GM20431 (cell line): Measurements from ENCODE around the gene CCDC184.

ENCODE experiments used
- in situ Hi-C: fragments of 300-500 bp; cut with MseI, MboI; formaldehyde crosslinking; loops from one replicate; pipeline ENCODE4 v1.15.0; 2020; ENCODE audit warnings: low sequenced_read_pairs; ENCODE audit not compliant: unreplicated experiment

Gene CCDC184

DNA sequence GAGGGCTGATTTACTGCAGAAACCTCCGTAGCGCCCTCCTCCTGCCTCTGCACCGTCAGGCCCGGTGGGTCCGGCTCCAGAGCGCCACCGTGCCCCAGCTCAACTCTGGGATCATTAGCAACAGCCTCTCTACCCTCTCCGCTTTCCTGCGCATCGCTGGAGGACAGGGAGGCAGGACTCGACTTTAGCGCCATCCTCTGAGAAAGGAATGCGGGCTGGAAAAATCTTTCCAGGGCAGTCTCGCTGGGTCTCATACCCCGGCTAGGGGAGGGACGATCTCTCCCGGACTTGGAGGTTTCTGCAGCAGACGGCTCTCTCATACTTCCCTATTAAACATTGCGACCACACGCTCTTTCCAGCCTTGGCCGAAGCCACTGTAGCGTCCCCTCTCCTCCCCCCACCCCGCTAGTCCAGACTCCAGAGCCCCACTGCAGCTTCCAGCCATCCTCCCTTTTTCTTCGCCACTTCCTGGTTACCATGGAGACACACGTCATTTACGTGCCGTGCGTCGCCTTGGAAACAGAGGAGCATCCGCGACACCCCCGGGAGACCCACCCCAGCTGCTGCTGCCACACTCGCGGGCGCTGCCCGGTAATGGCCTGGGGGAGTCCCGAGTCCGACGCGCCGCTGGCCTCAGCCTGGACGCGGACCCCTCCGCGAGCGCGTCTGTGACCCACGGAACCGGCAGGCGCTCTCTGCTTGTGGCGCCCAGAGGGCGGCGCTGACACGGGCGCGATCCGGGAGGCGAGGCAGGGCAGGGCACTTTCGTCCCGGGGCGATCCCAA is at the start of gene CCDC184:
Gene CCDC184, plus strand, starts transcription at position 554 of the 785 bp plus-strand sequence. CDS start 479 bp downstream, outside the sequence.
- in situ Hi-C loops: no loop called here

DNA sequence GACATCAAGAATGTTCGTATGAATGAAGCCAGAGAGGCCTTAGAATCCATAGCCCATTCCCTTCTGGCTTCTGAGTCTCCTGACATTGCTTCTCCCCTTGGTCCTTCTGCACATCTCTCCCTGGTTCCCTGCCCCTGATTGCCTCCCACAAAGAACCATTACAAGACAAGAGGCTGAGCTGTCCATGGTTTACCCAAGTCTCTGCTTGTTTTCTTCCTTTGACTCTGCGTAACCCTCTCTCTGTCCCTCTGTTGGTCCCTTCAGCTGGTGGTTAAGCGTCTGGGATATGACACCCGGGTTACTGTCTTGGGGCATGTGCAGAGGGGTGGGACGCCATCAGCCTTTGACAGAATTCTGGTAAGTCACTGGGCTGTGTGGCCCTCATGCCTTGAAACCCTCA is 48.4 kb upstream of the CCDC184 start:
- in situ Hi-C loops: no loop called here

DNA sequence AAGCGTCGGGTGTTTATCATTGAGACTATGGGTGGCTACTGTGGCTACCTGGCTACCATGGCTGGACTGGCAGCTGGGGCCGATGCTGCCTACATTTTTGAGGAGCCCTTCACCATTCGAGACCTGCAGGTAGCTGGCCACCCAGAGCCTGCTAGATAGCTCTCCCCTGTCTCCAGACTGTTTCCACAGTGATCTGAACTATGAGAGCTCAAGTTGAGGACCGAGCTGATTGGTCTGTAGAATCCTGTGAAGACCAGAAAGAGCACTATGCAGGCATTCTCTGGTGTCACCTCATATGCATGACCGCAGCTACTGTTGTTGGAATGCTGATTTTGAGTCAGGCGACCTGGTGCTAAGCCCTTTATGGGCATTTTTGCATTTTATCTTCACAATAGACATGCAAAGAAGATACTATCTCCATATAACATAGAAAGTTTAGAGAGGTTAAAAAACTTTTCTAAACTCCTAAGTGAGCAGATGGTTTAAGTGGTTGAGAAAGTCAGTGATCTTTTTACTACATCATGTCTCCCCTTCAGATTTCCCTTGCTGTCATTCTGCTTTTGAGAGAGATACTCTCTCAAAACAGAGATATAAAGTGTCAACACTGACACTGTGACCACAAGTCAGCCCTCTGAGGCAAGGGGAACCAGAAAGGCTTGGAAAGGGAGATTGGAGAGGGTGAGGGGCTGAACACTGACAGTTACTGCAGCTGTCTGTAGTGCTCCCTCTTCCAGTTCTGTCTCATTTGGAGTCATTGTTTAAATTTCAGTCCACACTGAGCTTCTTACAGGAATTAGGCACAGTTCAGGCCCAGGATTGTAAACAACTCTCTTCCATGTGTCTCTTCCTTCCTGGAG is 40.4 kb upstream of the CCDC184 start:
- in situ Hi-C loops: no loop called here

DNA sequence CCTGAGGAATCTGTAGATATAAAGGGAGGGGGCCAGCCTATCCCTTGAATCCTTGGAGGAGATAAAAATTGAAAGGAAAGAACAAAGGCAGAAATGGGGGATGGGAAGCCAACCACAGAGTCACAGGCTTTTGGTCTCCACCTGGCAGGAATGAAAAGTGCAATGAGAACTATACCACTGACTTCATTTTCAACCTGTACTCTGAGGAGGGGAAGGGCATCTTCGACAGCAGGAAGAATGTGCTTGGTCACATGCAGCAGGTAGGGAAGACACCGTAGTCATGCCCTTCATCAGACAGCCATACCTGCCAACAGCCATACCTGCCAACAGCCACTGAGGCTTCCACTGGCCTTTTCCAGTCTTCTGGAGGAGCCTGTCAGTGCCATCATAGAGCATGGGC is 39.5 kb upstream of the CCDC184 start:
- in situ Hi-C loops: no loop called here

DNA sequence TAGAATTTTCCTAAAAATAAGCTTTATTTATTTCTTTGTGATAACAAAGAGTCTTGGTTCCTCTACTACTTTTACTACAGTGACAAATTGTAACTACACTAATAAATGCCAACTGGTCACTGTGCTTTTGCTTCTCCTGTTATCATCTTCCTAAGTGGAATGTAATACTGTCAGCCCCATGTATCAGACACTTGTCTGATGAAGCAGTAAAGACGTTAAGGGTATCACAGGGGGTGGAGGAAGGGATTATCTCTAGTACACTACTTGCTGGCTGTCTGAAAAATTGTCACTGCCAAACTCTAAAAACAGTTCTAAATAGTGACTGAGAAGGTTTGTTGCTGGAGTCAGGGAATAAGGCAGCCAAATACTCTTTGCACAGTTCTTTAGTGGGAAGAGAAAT is 37.5 kb upstream of the CCDC184 start:
- in situ Hi-C loops: no loop called here

DNA sequence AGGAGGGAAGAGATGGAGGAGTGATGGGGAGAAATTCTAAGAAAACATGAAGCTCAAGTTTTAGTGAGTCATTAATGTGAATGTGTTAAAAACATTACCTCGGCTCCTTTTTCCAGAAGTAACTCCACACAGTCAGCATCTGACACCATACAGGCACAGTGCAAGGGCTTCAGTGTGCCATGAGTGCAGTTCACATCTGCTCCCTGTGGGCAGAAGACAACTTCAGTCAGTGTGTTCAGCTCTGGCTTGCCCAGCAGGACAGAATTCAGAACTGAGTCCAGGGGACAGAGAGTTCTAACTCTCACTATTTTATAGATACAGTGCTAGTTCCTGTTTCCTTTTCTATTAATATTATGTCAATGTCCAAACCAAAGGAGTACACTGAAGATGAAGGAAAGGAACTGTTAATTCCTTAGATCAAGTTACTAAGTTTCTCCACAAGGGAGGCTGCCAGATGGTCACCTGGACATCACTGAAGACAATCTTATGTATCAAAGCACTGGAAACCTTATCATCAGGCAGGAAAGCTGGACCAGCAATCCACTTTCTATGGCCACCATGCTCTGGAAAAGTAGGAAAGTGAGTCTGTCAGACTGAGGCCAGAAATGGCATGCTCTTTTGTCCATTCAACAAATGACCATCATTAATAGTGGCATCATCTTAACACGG is 32.2 kb upstream of the CCDC184 start:
- in situ Hi-C loops: loop anchor here (25.0 kb wide), 1 partner anchor 189 kb away; the partner anchor contains the start of gene TMEM106C

DNA sequence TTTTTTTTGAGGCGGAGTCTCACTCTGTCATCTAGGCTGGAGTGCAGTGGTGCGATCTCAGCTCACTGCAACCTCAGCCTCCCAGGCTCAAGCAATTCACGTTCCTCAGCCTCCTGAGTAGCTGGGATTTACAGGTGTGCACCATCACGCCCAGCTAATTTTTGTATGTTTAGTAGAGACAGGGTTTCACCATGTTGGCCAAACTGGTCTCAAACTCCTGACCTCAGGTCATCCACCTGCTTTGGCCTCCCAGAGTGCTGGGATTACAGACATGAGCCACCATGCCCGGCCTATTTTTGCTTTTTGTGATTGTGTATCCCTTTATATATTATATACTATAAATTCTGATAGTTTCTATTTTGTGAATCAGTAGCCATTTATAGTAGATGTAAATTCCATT is 27.7 kb upstream of the CCDC184 start:
- in situ Hi-C loops: loop anchor here (25.0 kb wide), 1 partner anchor 193 kb away; the partner anchor contains the start of gene TMEM106C

DNA sequence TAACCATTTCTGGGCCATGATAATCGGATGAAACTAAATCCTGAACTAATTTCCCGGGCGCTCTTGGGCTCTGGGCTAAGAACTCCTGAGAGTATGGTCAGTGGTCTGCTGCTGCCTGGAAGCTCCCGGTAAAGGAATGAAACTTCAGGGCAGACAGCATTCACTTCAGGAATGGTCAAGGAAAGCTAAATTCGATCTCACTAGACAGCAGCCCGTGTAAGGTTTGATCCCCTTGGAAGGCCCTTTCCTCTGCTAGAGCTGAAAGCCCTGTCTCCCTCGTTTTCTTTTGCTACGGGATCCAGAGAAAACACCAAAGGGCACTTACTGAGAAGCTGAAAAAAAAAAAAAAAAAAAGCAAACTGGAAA is 26.8 kb upstream of the CCDC184 start:
- in situ Hi-C loops: loop anchor here (25.0 kb wide), 1 partner anchor 194 kb away; the partner anchor contains the start of gene TMEM106C

DNA sequence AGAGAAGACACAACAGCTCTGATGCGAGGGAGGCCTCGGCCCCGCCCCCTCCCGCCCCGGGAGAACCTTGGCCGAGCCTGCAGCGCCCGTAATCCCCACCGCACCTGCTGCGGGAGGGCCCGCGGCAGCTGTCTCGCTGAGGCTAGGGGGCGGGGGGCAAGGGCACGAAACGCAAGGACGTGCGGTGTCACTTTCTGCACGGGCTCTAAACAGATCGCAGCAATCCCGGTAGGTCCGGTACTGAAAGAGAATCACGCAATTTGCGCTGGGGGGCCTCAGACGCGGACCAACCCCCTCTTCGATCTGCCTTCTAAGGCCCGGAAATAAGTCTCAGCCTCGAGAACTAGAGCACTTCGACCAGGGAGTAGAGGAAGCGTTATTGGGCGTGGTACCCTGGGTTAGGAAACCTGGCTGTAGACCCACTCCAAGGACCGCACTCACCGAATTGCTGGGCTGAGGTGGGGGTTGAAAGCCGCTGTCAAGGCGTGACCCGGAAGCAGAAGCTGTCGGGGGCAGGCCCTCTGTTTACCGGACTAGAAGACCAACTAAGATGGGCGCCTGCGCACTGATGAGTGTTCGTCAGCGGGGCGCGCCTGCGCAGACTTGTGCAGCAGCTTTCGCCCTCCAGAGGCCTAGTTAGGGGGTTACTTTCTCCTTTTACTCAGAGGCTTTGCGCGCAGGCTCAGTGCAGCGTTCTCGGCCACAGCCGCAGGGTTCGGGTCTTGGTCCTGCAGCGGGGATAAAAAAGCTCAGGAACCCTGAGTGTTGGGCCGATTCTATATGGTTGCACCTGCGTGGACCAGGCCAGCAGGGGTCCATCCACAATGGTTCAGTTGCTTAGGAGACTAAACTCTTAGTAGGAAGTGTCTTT is 26.2 kb upstream of the CCDC184 start, which contains the start of gene ASB8:
Gene ASB8, minus strand, starts transcription at position 498 of the 871 bp plus-strand sequence. CDS start 4,019 bp downstream, outside the sequence.
- in situ Hi-C loops: loop anchor here (25.0 kb wide), 1 partner anchor 195 kb away; the partner anchor contains the start of gene TMEM106C

DNA sequence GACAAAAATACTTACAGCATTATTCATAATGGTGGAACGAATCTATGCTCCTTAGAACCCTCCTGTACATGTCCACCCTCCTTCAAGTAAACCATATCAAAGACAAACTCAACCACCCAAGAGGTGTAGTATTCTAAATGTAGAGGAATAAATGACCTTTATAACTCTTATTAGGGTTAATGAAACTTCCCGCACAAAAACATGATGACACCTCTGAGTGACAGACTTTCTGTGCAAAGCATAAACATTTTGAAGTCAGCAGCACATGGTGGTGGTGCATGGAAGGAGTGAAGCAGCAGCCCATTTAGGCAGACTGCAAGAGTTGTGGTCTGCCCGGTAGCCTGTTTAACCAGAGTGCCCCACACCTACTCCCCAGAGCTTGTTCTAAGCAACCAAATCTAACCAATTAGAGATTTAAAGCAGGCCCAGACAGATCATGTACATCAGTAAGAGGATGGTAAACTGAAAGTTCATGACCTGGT is 25.5 kb upstream of the CCDC184 start:
- in situ Hi-C loops: loop anchor here (25.0 kb wide), 1 partner anchor 196 kb away; the partner anchor contains the start of gene TMEM106C

DNA sequence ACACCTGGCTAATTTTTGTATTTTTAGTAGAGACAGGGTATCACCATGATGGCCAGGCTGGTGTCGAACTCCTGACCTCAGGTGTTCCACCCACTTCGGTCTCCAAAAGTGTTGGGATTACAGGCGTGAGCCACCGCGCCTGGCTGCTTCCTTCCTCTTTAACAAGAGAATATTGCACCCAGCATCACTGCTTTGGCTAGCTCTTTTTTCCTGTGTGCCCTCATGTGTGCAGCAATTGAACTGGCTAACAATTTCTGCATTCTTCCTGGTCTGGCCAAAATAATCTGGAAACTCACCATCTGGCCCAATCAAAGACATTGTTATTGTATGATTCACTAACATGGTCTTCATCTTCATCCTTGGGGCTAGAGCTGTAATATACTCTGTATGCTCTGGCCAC is 23.4 kb upstream of the CCDC184 start:
- in situ Hi-C loops: loop anchor here (25.0 kb wide), 1 partner anchor 198 kb away; the partner anchor contains the start of gene TMEM106C

DNA sequence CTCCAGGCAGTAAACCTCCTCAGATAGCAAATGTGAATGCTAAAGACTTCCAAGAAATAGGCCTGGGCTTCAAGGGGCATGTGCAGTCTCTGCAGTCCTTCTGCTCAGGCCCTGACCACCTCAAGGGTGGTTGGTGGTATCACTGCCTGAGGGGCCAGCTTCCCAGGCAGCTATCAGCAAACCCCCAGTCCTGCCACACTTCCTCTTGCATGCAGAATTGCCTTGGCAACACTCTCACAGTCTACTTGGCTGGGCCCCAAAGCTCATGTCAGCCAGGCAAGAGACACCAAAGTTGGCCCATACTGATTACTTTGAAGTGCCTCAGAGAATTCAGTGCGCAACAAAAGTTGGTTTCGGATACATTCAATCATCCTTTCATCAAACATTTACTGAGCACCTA is 22.6 kb upstream of the CCDC184 start:
- in situ Hi-C loops: loop anchor here (25.0 kb wide), 1 partner anchor 199 kb away; the partner anchor contains the start of gene TMEM106C

DNA sequence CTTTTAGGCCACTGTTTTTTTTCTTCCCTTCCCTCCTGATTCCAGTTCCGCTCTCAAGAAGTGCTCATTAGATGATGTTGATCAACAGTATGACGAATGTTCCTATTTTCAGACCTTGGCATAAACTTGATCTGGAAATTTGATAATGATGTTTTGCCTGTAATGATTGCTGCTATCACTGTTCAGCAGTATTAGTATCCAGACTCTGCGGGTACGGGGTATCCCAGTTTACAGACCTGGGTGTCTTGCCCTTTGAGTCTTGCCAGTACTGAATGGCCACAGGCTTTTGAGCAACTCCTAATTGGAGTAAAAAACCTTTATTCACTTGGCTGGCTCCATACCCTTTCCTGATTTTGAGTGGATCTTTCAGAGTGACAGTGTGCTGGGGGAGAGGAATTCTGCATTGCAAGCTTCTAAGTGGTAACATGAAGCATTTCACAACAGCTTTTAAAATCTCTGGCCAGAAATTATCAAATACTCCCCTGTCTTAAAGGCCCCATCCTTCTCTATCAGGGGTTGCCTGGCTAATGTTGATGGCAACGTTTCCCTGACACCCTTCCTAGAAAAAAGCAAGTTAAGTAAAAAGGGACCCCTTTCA is 20.2 kb upstream of the CCDC184 start:
- in situ Hi-C loops: loop anchor here (25.0 kb wide), 1 partner anchor 201 kb away; the partner anchor contains the start of gene TMEM106C

DNA sequence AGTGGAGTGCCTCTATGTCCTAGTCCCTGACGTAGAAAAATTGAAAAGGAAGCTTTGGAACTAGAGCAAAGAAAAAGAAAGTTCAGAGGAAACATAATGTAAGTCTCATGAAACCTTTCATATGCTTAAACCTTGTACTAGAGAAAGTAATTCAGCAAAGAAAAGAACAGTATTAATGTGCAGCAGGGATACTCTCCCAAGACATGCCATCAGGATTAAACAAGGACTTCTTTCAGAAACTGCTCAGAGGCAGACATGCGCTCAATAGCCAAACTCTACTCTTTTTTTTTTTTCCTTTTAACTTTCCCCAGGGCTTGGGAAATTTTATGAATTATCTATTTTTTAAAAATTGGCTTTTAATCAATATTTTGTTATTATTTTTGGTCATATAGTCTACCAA is 19.0 kb upstream of the CCDC184 start:
- in situ Hi-C loops: loop anchor here (25.0 kb wide), 1 partner anchor 202 kb away; the partner anchor contains the start of gene TMEM106C

DNA sequence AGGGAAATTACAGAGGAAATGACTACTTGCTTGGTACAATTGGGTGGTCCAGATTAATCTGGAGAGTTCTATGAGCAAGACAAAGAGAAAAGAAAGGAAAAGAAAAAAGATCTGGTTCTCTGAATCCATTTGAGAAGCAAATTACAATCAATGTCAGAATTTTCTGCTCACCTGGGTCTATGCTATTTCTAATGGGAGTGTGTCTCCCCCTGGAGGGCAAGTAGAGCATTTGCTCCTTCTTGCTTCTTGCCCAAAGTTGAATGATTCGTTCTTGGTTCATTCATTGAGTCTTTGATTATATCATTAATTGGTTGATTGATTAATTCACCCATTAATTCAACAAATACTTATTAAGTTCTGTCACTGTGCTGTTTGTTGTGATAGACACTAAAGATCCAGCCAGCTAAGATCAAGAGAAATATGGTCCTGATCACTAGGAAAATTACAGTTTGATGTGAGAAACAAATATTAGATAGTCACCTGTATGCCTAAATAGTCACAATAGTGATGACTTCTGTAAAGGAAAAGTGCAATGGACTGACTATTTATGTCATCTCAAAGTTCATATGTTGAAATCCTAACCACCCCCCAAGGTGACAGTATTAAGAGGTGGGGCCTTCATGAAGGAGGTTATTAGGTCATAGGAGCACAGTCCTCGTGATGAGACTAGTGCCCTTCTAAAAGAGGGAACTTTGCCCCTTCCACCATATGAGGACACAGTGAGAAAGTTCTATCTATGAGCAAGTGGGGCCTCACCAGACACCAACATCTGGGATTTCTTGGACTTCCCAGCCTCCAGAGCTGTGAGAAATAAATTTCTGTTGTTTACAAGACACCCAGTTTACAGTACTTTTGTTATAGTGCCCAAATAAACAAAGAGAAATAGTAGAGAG is 18.1 kb upstream of the CCDC184 start:
- in situ Hi-C loops: loop anchor here (25.0 kb wide), 1 partner anchor 203 kb away; the partner anchor contains the start of gene TMEM106C

DNA sequence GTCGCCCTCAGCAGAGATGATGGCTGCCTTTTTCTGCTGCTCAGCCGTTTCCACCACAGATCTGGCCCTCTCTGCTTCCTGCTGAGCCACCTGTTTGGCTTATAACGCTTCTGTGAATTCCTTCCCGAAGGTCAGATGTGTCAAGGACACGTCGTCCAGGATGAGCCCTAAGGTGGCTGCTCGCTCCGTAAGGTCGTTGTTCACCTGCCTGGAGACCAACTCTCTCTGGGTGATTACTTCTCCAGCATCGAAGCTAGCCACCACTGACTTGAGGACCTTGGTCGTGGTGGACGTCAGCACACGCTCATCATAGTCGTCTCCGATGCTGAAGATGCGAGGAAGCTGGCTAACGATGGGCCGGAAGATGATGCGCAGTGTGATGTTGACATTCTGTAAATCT is 14.4 kb upstream of the CCDC184 start:
- in situ Hi-C loops: loop anchor here (25.0 kb wide), 1 partner anchor 207 kb away; the partner anchor contains the start of gene TMEM106C
